HepG2 (cell line): ENCODE results near the gene FLT3LG. TPM values are rescaled to one million over a fixed set of nuclear protein-coding genes. Genes with fewer than 3 reads are reported as not detected.

Source experiments
- ATRX ChIP-seq: sonication (generic); formaldehyde crosslinking; IDR thresholded peaks from 2 replicates; pipeline ENCODE4 v1.4.0; 2020; ENCODE audit warnings: missing genetic modification reagents, borderline replicate concordance
- ERF ChIP-seq: IDR thresholded peaks from 2 replicates; pipeline ENCODE4 v1.6.1; 2018; ENCODE audit warnings: missing biosample characterization, missing genetic modification reagents
- FOXA3 ChIP-seq: IDR thresholded peaks from 2 replicates; pipeline ENCODE4 v1.6.1; 2016; ENCODE audit warnings: missing genetic modification reagents, missing compliant biosample characterization
- HNRNPH1 ChIP-seq: fragments of 200-400 bp; formaldehyde crosslinking; optimal IDR thresholded peaks from 2 replicates; pipeline ENCODE3; 2017; ENCODE audit warnings: mild to moderate bottlenecking, low read depth, low read length
- MAFF ChIP-seq: IDR thresholded peaks from 2 replicates; pipeline ENCODE4 v1.6.1; 2011; ENCODE audit warnings: low read depth, low read length, improper control_type of control experiment
- NCOA2 ChIP-seq: sonication (generic); formaldehyde crosslinking; IDR thresholded peaks from 2 replicates; pipeline ENCODE4 v1.8.0; 2022; ENCODE audit warnings: inconsistent platforms
- PATZ1 ChIP-seq: sonication (generic); formaldehyde crosslinking; IDR thresholded peaks from 2 replicates; pipeline ENCODE4 v1.4.0; 2020; ENCODE audit warnings: missing genetic modification reagents
- PRDM10 ChIP-seq: sonication (generic); formaldehyde crosslinking; IDR thresholded peaks from 2 replicates; pipeline ENCODE4 v1.4.0; 2020; ENCODE audit warnings: low read depth, missing genetic modification reagents
- RFX3 ChIP-seq: IDR thresholded peaks from 2 replicates; pipeline ENCODE4 v1.6.1; 2016; ENCODE audit warnings: missing biosample characterization, missing genetic modification reagents
- SMC3 ChIP-seq: IDR thresholded peaks from 2 replicates; pipeline ENCODE4 v1.6.1; 2011; ENCODE audit warnings: low read length, improper control_type of control experiment
- SP1 ChIP-seq, 2 experiments: fragments of 450-650 bp in 1 of 2; sonication (generic) in 1 of 2; formaldehyde crosslinking in 1 of 2; IDR thresholded peaks; 2 replicates each; pipeline versions ENCODE4 v1.4.0 to v1.6.1; 2016 to 2020; ENCODE audit warnings: missing genetic modification reagents in 1 of 2
- STAG1 ChIP-seq: sonication (generic); formaldehyde crosslinking; IDR thresholded peaks from 2 replicates; pipeline ENCODE4 v1.4.0; 2020; ENCODE audit warnings: missing genetic modification reagents
- TBX3 ChIP-seq: fragments of 450-650 bp; IDR thresholded peaks from 2 replicates; pipeline ENCODE4 v1.6.1; 2017; ENCODE audit warnings: antibody characterized with exemption, mild to moderate bottlenecking, inconsistent platforms, borderline replicate concordance
- TSC22D2 ChIP-seq: sonication (generic); formaldehyde crosslinking; IDR thresholded peaks from 2 replicates; pipeline ENCODE4 v1.5.1; 2020; ENCODE audit warnings: missing genetic modification reagents, mild to moderate bottlenecking, borderline replicate concordance
- ZBTB43 ChIP-seq: sonication (generic); formaldehyde crosslinking; conservative IDR thresholded peaks from 2 replicates; pipeline ENCODE4 v1.4.0; 2020; ENCODE audit warnings: missing genetic modification reagents
- ZNF143 ChIP-seq: sonication (generic); formaldehyde crosslinking; IDR thresholded peaks from 2 replicates; pipeline ENCODE4 v1.4.0; 2020; ENCODE audit warnings: missing genetic modification reagents
- ZNF234 ChIP-seq: sonication (generic); formaldehyde crosslinking; conservative IDR thresholded peaks from 2 replicates; pipeline ENCODE4 v1.5.1; 2020; ENCODE audit warnings: mild to moderate bottlenecking, missing genetic modification reagents
- ZNF235 ChIP-seq: sonication (generic); formaldehyde crosslinking; IDR thresholded peaks from 2 replicates; pipeline ENCODE4 v1.8.1; 2023; ENCODE audit warnings: mild to moderate bottlenecking, missing genetic modification reagents, borderline replicate concordance
- ZNF3 ChIP-seq: IDR thresholded peaks from 2 replicates; pipeline ENCODE4 v1.7.0; 2017; ENCODE audit warnings: inconsistent platforms
- ZNF605 ChIP-seq: sonication (generic); formaldehyde crosslinking; IDR thresholded peaks from 2 replicates; pipeline ENCODE4 v1.8.0; 2022; ENCODE audit warnings: mild to moderate bottlenecking, missing genetic modification reagents
- ZNF703 ChIP-seq: sonication (generic); formaldehyde crosslinking; IDR thresholded peaks from 2 replicates; pipeline ENCODE4 v1.5.1; 2020; ENCODE audit warnings: missing genetic modification reagents, mild to moderate bottlenecking, moderate library complexity, borderline replicate concordance
- ZNF749 ChIP-seq: sonication (generic); formaldehyde crosslinking; IDR thresholded peaks from 2 replicates; pipeline ENCODE4 v1.8.0; 2022; ENCODE audit warnings: mild to moderate bottlenecking, missing genetic modification reagents, moderate library complexity, borderline replicate concordance
- ZNF773 ChIP-seq: sonication (generic); formaldehyde crosslinking; IDR thresholded peaks from 2 replicates; pipeline ENCODE4 v1.4.0; 2020; ENCODE audit warnings: missing genetic modification reagents, borderline replicate concordance
- ZNF792 ChIP-seq: IDR thresholded peaks from 2 replicates; pipeline ENCODE4 v1.6.1; 2016
- ZSCAN21 ChIP-seq: sonication (generic); formaldehyde crosslinking; IDR thresholded peaks from 2 replicates; pipeline ENCODE4 v1.8.0; 2022; ENCODE audit warnings: mild to moderate bottlenecking, missing genetic modification reagents, moderate library complexity, borderline replicate concordance
- polyA plus RNA-seq, 8 experiments: library from polyadenylated mRNA; depleted of rRNA in 3 of 8; stranded (reverse) in 7 of 8; unstranded in 1 of 8; fragments of >200 nt; fragmentation: Illumina TruSeq in 4 of 8; extraction: Trizol in 4 of 8; gene quantifications; 2 replicates each; pipeline versions ENCODE4 v1.2.1 to v1.2.3, GENCODE V29; 2011 to 2016; ENCODE audit warnings: low read depth in 4 of 8, missing spikeins in 1 of 8, mixed read lengths in 1 of 8; ENCODE audit not compliant: insufficient read depth in 1 of 8
- total RNA-seq, 5 experiments: library from RNA; depleted of rRNA; stranded (reverse); fragments of >200 nt; fragmentation: Illumina TruSeq; extraction: Trizol; gene quantifications; 2 replicates each; pipeline ENCODE4 v1.2.3, GENCODE V29; 2016; ENCODE audit warnings: low read depth in 1 of 5

The FLT3LG gene
- total and polyA plus RNA-seq, 2 of the 13 experiments (the other 11 are each of a cell fraction or from before 2014, with no cell fraction given) = 1.5 to 2.6 TPM

DNA sequence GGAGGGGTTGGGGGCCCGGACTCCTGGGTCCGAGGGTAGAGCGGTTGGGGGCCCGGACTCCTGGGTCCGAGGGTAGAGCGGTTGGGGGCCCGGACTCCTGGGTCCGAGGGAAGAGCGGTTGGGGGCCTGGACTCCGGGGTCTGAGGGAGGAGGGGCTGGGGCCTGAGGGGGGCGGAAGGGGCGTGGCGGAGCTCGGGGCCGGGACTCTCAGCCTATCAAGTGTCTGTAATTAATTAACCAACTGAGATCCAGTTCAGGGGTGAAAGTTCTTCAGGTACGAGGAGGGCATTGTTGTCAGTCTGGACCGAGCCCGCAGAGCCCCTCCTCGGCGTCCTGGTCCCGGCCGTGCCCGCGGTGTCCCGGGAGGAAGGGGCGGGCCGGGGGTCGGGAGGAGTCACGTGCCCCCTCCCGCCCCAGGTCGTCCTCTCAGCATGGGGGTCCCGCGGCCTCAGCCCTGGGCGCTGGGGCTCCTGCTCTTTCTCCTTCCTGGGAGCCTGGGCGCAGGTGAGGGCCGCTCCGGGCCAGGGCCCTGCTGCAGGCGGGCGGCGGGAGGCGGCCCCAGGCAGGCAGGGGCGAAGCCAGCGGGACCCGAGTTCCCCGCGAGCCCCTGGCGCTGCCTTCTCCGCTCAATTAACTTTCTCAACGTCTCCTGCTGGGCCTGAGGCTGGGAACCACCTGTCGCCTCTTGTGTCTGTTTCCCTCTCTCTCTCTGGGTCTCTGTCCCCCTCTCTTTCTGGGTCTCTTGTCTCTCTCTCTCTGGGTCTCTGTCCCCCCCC lies 39.1 kb downstream of the FLT3LG start (continued):
- TF ChIP-seq PRDM10 (CRISPR knock-in tag) = peak; percentile 80
- TF ChIP-seq MAFF = no peak
- peak; percentile 57 for TF ChIP-seq ZNF792
- no peak for TF ChIP-seq ATRX (CRISPR knock-in tag)
- no peak for TF ChIP-seq HNRNPH1
- TF ChIP-seq ERF (CRISPR knock-in tag) = peak; percentile 58; the same call in 1 of the 2 replicates
- TF ChIP-seq ZNF703 (CRISPR knock-in tag) = no peak
- no peak for TF ChIP-seq ZSCAN21 (CRISPR knock-in tag)
- peak; percentile 46; the same call in 1 of the 2 replicates for TF ChIP-seq NCOA2 (CRISPR knock-in tag)
- TF ChIP-seq SP1 (IDR thresholded peaks at IDR 0.05) = no peak
- peak; percentile 66 for TF ChIP-seq SP1 (CRISPR knock-in tag; IDR thresholded peaks at IDR 0.05)
- TF ChIP-seq TBX3 = no peak
- TF ChIP-seq ZNF3 (CRISPR knock-in tag) = no peak
- TF ChIP-seq ZBTB43 (CRISPR knock-in tag) = no peak
- TF ChIP-seq ZNF234 = no peak
- no peak for TF ChIP-seq SMC3
- no peak for TF ChIP-seq STAG1 (CRISPR knock-in tag)
- TF ChIP-seq ZNF605 (CRISPR knock-in tag) = no peak
- peak; percentile 74; the same call in 1 of the 2 replicates for TF ChIP-seq ZNF235
- TF ChIP-seq PATZ1 (CRISPR knock-in tag) = peak; percentile 96
- 0 out of 2 replicates have a peak, but pooled peaks have one; percentile 16 for TF ChIP-seq ZNF143 (CRISPR knock-in tag)
- TF ChIP-seq FOXA3 (CRISPR knock-in tag) = peak; percentile 44; the same call in 1 of the 2 replicates
- 0 out of 2 replicates have a peak, but pooled peaks have one; percentile 49 for TF ChIP-seq TSC22D2 (CRISPR knock-in tag)
- TF ChIP-seq ZNF773 (CRISPR knock-in tag) = no peak
- 0 out of 2 replicates have a peak, but pooled peaks have one; percentile 50 for TF ChIP-seq ZNF749 (CRISPR knock-in tag)
- TF ChIP-seq RFX3 (CRISPR knock-in tag) = no peak
